Measurements from ENCODE around the gene KLHL17. TPM values are rescaled to one million over a fixed set of nuclear protein-coding genes. Genes with fewer than 3 reads are reported as not detected.

KLHL17 gene
- total RNA-seq, 2 donors from 2014 or later, result 4.2 to 15.3 TPM

DNA sequence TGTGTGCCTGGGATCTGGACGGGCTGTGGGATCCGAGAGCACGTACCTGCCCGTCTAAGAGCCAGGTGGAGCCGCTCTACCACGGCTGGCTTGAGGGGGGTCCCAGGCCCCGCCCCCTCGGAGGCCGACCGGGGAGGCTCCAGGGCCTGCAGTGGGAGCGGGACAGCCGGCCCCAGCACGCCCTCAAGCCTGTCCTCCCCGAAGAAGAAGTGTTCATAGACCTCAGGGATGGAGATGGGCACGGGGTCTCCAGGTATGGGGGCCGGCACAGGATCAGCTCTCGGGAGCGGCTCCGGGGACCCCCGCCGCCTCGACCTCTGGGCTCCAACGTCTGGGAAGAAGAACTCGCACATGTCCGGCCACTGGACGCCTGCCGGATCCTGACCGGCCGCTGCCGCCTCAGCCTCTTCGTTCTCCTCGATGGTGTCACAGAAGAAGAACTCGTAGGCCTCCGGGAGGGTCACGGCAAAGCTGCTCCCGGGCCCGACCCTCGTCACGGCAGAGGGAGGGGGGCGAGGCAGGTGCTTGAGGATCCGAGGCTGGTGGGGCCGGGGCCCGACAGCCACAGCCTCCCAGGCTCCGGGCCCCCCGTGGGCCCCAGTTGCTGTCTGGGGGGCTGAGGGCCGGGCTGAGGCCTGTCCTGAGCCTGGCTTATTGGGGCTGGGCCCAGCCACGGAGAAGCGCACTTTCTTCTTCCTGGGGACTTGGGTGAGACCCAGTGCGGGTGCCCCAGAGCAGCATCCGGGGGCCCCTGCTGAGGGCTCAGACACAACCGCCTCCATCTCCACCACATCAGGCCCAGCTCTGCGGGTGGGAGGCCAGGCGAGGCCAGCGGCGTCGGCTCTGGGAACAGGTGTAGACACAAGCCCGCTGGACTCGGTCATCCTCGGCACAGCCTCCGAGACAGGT is 18.7 kb downstream of the KLHL17 start:
- TF ChIP-seq, protein P1, sequence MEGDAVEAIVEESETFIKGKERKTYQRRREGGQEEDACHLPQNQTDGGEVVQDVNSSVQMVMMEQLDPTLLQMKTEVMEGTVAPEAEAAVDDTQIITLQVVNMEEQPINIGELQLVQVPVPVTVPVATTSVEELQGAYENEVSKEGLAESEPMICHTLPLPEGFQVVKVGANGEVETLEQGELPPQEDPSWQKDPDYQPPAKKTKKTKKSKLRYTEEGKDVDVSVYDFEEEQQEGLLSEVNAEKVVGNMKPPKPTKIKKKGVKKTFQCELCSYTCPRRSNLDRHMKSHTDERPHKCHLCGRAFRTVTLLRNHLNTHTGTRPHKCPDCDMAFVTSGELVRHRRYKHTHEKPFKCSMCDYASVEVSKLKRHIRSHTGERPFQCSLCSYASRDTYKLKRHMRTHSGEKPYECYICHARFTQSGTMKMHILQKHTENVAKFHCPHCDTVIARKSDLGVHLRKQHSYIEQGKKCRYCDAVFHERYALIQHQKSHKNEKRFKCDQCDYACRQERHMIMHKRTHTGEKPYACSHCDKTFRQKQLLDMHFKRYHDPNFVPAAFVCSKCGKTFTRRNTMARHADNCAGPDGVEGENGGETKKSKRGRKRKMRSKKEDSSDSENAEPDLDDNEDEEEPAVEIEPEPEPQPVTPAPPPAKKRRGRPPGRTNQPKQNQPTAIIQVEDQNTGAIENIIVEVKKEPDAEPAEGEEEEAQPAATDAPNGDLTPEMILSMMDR (IDR thresholded peaks at IDR 0.05), result no peak
- ATAC-seq (ENCODE audit: insufficient number of reproducible peaks, low FRiP score, low read depth), result no peak
- Histone ChIP-seq H3K4me1 (ENCODE audit: control insufficient read depth in 1 of 2, low read depth in 2 of 2) (peaks cover 0 to 15% of the 10 kb centered on the region in 2 donors), H3K9me3 (no peaks in the 10 kb centered on the region), H3K27ac (no peak overlapping the region), H3K4me3 (no peak overlapping the region), H3K27me3 (replicated peaks; ENCODE audit: insufficient read depth) (no peaks in the 10 kb centered on the region), H3K36me3 (no peaks in the 10 kb centered on the region)
- DNase-seq (ENCODE audit: low spot score), result no peak

GRCh38 chr1:979744-980072 is 19.3 kb downstream of the KLHL17 start:
- H3K4me3 ChIP-seq, result no peak overlapping the region
- H3K9me3 ChIP-seq, result no peaks in the 10 kb centered on the region
- DNase-seq (ENCODE audit: low spot score) (no peak), ATAC-seq (ENCODE audit: insufficient number of reproducible peaks, low FRiP score, low read depth) (no peak)
- no peaks in the 10 kb centered on the region for H3K36me3 ChIP-seq
- no peaks in the 10 kb centered on the region for H3K27me3 ChIP-seq (replicated peaks; ENCODE audit: insufficient read depth)
- TF ChIP-seq, protein P1 (IDR thresholded peaks at IDR 0.05), result no peak
- H3K4me1 ChIP-seq (ENCODE audit: control insufficient read depth in 1 of 2, low read depth in 2 of 2), result peaks cover 0 to 15% of the 10 kb centered on the region in 2 donors
- H3K27ac ChIP-seq, result no peak overlapping the region

DNA sequence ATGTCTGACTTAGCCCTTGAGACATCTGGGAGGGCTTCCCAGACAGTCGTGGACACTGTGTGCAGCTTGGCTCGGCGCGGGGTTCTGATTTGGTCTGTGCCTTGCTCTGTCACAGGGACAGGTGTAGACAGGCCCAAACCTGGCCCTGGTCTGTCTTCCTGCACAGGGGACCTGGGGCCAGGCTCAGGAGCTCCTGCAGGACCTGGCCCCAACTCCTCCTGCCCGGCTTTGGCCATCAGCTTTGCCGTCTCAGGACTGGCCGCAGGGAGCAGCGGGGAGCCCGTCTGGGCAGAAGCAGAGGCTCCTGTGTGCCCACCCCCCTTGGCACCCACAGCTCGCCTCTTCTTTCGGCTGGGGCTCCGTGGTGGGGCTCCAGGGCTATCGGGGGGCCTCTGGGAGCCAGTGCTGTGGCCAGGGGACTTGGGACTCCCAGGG is 19.8 kb downstream of the KLHL17 start:
- Histone ChIP-seq H3K9me3 (no peaks in the 10 kb centered on the region), H3K4me1 (ENCODE audit: control insufficient read depth in 1 of 2, low read depth in 2 of 2) (peaks cover 0 to 15% of the 10 kb centered on the region in 2 donors), H3K36me3 (no peaks in the 10 kb centered on the region), H3K27ac (no peak overlapping the region), H3K4me3 (no peak overlapping the region), H3K27me3 (replicated peaks; ENCODE audit: insufficient read depth) (no peaks in the 10 kb centered on the region)
- no peak for ATAC-seq (ENCODE audit: insufficient number of reproducible peaks, low FRiP score, low read depth)
- DNase-seq (ENCODE audit: low spot score), result no peak
- TF ChIP-seq, protein P1 (IDR thresholded peaks at IDR 0.05), result no peak

GRCh38 chr1:980602-981395 is 20.4 kb downstream of the KLHL17 start:
- no peak for ATAC-seq (ENCODE audit: insufficient number of reproducible peaks, low FRiP score, low read depth)
- DNase-seq (ENCODE audit: low spot score), result no peak
- Histone ChIP-seq H3K27me3 (replicated peaks; ENCODE audit: insufficient read depth) (no peaks in the 10 kb centered on the region), H3K9me3 (no peaks in the 10 kb centered on the region), H3K4me1 (ENCODE audit: control insufficient read depth in 1 of 2, low read depth in 2 of 2) (peaks cover 0 to 13% of the 10 kb centered on the region in 2 donors), H3K27ac (no peak overlapping the region), H3K4me3 (no peak overlapping the region), H3K36me3 (no peaks in the 10 kb centered on the region)
- TF ChIP-seq, protein P1 (IDR thresholded peaks at IDR 0.05), result no peak

- no peaks in the 10 kb centered on the region for H3K27me3 ChIP-seq (replicated peaks; ENCODE audit: insufficient read depth)
- no peak overlapping the region for H3K27ac ChIP-seq
- H3K4me1 ChIP-seq (ENCODE audit: control insufficient read depth in 1 of 2, low read depth in 2 of 2), result peaks cover 0 to 8% of the 10 kb centered on the region in 2 donors
- no peak overlapping the region for H3K4me3 ChIP-seq
- no peaks in the 10 kb centered on the region for H3K36me3 ChIP-seq
- TF ChIP-seq, protein P1 (IDR thresholded peaks at IDR 0.05), result no peak
- DNase-seq (ENCODE audit: low spot score) (no peak), ATAC-seq (ENCODE audit: insufficient number of reproducible peaks, low FRiP score, low read depth) (no peak)
- no peaks in the 10 kb centered on the region for H3K9me3 ChIP-seq
These were observed 21.1 kb downstream of the KLHL17 start for GRCh38 chr1:981491-981954.
